ENCODE measurements around the gene AADAT. TPM values are rescaled to one million over a fixed set of nuclear protein-coding genes. Genes with fewer than 3 reads are reported as not detected.

AADAT gene
- total RNA-seq, 4 donors from 2014 or later = 1.5 to 8.7 (median 5.2) TPM

Small RNAs within 50 kb of the gene (small RNA-seq; reads per million reads assigned to genes)
- 0 reads per million in 4 donors for gene APOBEC3AP1

Other genes with a start within 250 kb of the AADAT start
- 1 to 10 TPM; 5.5 to 9.3 (median 8.3) TPM for gene MFAP3L, start 63.6 kb downstream of the AADAT start, total RNA-seq